ENCODE data around the gene SLX9.

The SLX9 gene

DNA sequence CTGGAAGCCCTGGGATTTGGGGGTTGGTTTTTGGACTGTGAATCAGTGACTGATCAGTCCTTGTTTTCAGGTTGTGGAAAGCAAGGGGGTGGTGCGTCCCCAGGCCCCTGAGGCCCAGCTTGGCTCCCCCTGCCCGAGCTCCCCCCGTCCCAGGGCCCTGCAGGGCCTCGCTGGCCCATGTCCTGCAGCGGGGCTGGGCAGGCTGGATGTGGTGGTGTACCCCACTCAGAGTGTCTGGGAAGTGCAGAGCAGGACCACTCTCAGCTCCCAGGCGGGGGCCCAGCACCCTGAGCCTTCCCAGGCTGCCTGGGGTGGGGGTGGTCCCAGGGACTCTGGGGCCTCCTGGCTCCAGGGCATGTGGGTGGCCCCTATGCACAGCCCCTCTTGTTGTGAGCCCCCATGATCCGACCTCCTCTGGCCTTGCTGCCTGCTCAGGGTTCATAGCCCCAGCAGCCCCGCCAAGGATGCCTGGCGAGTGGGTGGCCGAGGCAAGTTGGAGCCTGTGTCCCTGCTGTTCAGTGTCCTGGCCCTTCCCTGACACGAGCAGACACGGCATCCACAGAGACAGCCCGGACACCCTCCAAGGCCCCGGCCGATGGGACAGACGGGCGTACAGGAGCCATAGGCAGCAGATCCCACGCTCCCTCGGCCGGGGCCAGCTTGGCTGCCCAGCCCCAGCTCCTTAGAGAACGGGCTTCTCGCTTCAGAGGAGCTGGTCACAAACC is 37.9 kb downstream of the SLX9 start:
- DNase-seq (ENCODE audit: low spot score): no peak

DNA sequence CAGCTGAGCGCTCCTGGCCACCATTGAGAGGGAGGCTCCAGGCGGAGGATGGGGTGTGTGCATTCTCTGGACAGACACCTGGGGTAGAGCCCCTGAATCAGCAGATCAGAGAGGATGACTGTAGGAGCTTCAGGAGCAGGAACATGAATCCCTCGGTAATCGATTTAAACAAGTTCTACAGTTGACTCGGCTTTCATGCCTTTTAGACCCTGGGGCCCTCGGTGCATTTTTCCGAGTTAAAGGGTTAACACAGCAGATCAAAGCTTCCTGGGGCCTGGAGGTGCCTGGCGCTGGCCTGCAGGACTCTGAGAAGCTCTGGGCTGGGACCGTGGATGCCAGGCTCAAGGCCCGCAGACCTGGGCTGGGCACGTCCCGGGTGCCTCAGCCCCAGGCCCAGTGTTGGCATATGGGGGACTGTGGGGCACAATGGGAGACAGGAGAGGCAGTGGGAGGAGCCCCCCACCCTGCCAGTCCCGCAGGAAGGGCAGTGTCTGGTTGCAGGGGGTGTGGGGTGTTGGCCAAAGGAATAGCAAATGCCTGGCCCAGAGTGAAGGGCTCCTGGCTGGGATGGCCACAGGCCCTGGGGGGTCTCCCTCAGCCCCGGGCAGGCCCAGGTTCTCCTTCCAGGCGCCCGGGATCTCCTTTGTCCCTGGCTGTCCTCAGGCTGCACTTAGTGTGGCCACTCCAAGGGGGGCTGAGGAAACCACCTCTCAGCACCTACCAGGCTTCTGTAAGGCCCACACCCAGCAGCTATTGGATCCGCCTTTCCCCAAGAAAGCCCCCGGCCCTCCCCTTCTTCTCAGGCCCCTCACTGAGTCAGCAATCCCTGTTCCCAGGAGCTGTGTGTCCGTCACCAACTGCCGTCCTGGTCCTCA is 40.1 kb downstream of the SLX9 start:
- DNase-seq (ENCODE audit: low spot score): no peak

DNA sequence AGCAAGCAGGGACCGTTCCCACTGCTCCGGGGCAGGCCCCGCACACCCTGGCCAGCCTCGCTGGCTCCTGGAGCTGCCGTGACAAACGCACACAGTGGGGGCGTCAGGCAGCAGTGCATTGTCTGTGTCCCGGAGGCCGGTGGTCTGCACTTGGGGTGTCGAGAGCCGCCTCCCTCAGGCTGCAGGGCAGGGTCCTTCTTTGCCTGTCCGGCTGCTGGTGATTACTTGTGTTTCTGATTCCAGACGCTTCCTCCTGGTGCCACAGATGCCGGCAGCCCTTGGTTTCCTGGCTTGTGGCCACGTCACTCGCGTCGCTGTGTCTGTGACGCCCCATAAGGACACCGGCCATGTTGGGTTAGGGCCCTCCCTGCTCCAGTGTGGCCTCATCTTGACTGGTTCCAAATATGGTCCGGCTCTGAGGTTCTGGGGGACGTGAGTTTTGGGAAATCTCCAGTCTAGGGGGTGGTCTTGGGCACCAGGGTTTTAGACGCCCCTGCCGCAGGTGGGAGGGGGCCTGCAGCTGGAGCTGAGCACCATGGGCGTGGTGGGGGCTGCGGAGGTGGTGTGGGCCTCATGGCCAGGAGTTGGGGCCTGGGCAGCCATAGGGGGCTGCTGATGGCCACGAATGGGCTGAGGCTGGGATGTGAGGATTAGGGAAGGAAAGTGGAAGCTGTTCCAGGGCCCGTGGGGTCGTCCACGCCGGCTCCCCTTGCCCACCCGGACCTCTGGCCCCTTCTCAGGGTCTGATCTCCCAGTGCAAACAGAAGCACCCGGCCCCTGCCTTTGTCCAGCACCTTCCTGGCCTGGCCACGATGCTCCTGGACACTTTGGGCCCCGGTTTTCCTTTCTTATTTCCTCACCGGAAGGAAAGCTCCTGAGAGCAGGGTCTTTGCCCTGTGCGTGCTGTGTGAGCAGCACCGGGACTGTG is 41.0 kb downstream of the SLX9 start:
- no peak for DNase-seq (ENCODE audit: low spot score)

DNA sequence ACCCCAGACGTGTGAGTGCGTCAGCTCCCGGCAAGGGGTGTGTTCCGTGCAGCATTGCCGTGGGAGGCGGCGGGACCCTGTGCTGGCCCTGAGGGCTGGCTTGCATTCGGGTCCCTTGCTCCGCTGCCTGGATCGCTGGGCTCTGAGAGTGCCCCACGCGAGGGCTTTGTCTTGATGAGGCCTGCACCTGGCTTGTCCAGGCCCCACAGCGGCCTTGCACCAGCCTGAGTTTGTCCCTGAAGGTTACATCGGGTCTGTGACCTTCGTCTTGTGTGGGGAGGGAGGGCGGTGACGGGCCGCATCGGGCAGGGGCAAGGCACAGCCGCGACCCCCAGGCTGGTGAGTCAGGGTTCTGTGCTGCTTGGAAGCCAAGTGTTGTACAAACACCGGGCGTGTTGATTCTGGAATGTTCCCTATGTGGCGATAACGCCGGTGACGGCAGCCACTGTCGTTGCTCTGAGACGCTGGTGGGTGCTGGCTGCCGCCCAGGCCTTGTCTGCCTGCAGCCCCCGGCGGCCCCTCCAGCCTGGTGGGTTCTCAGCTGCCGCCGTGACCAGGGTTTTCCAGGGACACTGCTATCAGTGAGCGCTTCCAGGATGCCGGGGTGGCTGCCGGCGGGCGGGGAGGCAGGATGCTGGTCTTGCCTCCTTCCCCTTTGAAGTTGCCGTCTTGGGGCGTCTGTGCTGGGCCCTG is 42.9 kb downstream of the SLX9 start:
- no peak for DNase-seq (ENCODE audit: low spot score)

DNA sequence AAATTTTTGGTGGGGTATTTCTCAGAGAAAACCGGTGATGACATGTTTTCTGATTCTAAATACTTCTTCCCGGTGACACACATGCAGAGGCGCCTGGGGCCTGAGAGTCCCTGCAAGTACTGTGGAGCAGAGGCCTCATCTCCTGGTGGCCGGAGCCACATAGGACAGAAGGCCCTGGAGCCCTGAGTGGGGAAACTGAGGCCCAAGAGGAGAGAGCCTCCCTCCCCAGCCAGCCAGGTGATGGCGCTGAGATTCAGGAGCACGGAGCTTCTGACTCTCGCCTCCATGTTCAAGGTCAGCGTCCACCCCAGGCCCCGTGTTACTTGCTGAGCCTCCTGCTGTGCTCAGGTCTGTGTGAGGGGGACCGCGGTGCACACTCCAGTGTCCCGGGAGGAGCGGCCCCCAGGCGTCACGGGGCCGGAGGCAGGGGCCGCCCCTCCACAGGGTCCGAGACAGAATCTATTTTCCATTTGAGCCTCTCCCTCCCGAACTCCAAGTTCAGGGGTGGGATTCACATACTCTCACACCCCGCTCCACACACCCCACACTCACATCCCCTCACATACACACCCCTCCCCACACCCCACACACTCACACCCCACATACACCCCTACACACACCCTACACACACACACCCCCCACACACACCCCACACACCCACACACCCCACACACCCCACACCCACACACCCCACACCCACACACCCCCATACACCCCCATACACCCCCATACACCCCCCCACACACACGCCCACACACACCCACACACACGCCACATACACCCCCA is 43.8 kb downstream of the SLX9 start:
- DNase-seq (ENCODE audit: low spot score): no peak

DNA sequence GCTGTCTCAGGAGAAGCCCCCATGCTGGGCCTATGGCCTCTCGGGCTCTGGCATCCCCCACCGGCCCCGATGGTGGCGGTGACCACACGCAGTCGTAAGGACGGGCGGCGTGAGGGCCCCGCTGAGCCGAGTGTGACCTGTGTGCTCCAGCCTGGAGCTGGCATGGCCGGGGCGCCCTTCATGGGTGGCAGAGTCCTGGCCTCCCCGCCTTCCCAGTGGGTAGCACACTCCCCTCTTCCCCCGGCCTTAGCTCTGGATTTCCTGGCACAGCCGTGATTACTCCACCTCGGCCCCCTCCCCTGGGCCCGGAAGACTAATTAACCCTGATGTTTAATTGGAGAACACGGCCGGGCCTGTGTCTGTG is 44.6 kb downstream of the SLX9 start:
- no peak for DNase-seq (ENCODE audit: low spot score)

DNA sequence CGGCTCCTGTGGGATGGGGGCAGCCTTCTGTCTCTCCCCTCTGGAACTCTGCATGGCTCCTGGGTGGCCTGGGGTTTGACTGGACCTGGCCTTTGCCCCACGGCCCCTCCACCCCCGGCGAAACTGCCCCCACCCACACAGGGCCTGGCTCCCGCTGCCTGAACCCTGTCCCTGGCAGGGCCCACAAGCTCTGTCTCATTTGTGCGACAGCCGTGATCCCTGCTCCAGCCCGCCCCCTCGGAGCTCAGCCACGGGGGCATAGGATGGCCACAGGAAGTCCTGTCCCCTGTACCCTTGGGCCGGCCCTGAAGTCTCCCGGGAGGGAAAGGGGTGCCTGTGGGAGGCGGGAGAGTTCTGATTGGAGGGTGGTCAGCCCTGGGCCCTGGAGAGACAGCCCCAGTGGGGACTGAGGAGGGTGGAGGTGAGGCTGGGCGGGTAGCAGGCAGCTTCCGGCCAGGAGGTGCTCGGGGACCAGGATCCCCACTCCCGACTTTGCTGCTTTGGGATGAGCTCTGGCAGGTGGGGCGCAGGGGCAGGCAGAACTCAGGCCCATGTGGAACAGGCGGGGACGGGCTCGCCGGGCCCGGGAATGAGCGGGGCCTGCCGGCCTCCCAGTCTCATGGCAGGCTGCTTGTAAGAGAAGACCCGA is 45.1 kb downstream of the SLX9 start:
- no peak for DNase-seq (ENCODE audit: low spot score)

DNA sequence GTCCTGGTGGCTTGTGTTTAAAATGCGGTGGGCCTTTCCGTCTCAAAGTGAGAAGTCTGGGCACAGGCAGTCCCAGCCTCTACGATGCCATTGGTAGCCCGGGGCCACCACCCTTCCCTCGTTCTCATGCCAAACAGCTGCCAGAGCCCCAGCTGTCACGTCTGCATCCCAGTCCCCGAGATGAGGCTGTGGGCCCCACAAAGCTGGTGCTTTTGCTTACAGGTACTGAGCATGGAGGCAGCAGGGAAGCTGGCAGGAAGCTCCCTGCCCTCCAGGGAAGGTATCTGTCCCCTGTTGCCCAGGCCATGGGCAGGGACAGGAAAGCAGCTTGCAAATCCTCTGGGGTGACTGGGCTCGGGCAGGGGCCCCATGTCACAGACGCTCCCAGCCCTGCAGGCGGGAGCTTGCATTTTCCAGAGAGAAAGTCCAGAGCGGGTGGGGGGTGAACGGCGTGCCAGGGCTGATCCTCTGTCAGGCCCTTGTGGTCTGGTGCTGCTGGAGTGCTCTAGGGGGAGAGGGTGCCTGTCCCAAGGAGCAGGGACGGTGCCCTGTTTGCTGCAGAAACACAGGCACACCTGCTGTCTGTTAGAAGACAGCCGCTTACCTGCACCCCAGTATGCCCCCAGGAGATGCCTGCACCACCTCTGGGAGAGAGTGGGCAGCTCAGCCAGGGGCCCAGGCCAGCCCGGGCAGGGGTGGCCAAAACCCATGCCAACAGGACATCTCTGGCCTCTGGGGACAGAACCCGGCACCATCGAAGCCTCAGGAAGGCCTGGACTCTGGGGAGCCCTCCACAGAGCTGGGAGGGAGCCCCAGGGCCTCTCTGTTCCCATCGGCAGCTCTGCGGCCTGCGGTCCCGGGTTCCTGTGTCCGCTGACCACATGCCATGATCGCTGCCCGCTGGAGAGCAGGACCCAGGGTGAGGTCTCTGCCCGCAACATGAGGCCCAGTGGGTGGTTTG is 45.9 kb downstream of the SLX9 start:
- no peak for DNase-seq (ENCODE audit: low spot score)

DNA sequence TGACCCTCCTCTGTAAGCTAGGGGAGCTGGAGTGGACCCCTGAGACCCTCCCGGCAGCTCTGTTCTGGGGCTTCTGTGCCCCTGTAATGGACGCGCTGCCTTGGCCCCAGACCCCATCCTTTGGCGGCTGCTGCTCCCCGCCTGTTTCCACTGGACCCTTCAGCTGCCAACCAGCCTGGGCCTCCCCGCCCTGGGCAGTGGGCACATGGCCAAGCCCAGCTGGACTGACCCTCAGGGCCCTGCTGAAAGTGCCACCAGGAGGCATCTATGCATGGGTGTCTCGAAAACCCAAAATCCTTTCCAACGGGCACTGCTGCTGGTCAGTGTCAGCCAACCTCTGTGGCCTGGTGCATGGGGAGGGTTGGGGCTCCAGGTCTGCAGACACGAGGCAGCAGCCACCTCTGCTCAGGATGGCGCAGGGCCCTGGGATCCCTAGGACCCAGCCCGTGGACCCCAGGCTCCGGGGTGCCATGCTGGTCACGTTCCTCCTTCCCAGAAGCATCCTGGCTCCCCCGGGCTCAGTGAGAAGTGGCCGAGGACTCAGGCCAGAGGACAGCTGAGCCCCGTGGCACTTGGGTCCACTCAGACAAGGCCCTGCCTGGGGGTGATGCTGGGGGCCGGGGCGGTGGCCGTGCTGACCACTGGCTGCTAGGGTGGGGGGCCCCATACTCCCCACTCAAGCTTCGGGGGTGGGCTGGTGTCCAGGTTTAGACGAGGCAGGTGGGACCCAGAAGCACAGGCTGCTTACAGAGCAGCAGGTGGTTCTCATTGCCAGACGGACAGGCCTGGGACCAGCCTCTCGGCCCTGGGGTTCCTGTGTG is 46.9 kb downstream of the SLX9 start:
- no peak for DNase-seq (ENCODE audit: low spot score)

DNA sequence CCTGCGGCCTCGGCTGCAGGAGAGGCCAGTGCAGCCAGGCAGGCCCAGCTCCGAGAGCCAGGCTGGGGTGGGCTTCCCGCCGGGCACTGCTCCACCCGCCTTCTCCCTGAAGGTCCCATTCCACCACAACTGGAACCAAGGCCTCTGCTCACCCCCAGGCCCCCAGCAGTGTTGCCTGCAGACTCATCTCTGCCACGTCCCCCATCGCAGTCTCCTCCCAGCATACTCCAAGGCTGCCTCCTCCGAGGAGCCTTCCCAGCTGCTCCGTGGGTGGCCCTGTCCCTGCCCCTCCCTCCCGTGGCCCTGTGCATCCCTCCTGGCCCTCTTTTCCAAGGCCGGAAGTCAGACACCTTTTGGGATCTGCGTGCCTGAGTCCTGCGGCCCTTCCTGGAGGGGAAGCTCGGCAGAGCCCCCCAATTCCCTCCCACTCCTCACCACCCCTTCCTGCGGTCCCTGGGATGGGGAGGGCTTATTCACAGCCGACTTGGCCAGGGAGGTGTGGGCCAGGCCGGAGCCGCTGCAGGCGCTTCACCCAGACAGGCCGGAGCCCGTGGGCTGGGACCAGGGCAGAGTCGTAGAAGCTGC is 47.6 kb downstream of the SLX9 start:
- DNase-seq (ENCODE audit: low spot score): no peak

DNA sequence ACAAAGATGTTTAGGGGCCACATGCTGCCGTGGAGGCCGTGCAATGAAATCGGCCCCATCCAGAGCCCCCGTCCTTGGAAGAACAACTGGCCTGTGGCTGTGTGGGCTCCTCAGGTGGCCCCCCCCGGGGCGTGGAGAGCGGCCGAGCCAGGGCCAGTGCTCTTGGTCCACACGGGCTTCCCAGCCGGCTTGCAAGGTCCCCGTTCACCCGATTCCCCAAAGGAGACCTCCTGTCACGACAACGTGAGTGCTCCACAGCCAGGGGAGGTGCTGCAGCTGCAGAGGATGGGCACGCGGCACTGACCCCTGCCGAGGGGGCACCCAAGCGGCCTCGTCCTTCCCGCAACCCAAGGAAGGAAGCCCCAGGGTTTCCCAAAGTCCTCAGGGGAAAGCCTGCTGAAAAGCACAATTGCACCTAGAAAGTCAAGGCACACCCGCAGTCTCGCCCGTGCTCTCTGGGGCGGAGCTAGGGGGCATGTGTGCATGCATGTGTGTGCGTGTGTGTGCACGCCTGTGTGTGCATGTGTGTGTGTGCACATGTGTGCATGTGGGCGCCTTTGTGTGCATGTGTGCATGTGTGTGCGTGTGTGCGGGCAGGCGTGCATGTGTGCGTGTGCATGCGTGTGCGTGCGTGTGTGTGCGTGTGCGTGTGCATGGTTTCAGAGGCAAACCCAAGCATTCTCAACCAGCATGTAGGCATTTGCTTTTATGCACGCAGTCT is 48.2 kb downstream of the SLX9 start:
- DNase-seq (ENCODE audit: low spot score): no peak

DNA sequence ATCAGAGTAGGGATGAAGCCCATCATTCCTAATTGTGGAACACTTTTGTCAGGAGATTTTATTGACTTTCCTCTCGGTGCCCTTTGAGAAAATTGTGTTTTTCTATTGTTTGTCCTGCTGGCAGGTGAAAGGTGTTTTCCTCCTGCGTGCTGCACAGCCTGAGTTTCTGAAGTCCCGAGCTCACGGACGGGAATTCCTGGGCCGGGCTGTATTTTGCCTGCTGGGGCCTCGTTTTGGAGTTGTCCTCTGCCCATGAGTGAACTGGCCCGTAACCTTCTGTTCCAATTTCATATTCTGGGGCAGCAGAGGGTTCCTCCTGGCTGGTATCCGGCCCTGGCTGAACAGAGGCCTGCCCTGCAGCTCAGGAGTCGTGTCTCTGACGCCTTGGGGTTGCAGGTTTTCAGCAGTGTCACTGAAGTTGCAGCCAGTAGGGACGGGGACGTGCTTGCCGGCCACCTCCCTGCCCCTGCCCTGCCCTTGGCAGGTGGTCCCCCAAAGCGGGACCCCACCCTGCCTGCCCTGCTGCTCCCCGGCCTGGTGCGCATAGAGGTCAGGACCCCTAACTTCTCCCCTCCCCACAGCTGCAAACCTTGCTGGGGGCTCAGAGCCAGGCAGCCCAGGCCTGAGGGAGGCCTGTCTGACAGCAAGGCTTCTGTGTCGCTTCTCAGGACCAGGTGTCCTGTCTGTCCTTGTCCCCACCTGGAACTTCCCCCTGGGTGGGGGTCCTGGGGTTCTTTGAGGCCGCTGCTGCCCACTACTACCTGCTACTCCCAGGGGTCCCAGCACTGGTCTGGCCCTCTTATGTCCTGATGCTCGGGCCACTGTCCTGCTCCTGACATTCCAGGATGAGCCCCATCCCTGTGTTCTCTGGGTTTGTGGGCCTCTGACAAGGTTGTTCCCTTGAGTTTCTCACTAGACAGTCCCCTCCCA is 49.0 kb downstream of the SLX9 start:
- no peak for DNase-seq (ENCODE audit: low spot score)

DNA sequence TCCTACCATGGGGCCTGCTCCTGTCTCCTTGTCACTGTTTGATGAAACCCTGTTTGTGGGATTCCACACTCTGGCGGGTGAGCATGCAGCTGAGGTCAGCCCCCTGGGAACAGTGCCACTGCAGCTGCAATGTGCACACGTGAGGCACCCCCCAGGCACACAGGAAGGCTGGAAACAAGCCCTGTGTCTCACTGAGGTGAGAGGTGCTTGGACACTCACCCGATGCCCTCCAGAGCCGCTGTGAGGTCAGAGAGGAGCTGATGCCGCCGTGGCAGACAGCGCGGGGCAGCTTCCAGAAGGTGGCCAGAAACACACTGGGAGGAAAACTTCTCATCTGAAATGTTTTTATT is 49.7 kb downstream of the SLX9 start:
- no peak for DNase-seq (ENCODE audit: low spot score)

DNA sequence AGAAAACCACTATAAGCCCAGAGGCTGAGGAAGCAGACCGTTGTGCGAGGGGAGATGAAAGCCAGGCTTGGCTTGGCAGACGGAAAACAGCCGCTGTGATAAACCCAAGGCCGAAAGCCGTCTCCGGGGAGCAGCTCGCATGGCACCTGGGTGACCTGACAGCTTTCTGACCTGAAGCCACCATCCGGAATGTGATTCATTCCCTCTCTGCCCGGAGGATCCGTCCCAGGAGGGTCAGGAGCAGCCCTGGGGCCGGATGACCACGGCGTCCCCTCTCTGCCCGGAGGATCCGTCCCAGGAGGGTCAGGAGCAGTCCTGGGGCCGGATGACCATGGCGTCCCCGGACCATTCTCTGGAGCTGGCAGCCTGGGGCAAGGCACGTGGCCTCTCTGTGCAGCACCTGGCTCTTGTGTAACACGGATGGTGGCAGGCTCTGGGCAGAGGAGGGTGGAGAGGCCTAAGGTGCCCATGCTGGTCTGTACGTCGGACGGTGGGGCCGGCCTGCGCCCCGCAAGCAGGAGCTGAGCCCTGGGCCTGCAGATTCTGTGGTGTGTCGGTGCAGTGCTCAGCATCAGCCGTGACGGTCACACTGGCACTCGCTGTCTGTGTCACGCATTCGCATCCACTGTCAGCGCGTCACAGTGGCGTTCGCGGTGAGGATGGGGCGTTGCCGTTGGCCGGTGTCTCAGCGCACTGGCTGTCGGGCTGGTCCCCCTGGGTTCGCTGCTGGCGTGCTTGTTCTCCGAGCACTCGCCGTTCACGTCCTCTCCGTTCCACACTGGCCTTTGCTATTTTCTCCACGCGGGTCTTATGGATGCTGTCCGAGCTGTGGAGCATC is 50.3 kb downstream of the SLX9 start:
- DNase-seq (ENCODE audit: low spot score): no peak

DNA sequence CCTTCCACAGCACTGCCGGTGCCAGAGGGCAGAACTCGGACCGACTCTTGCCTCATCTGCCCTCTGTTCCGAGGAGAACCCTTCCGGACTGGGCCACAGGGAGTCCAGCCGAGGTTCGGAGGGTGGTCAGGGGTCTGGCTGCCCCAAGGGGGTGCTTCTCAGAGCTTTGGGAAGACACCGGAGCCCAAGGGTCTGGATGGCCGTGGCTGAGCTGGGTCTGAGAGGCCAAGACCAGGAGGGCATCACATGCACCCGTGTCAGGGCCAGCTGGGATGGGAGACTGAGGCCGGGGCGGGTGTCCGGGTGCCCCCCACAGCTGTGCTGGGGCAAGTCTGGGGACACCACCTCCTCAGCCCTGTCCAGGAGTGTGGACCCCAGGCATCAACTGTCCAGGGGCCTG is 51.1 kb downstream of the SLX9 start:
- no peak for DNase-seq (ENCODE audit: low spot score)
